Mesendoderm (in vitro differentiated cells): ENCODE results near the gene C1orf116.

ENCODE experiments used
- DNase-seq: peaks from one replicate; pipeline ENCODE4 v3.0.0; 2013
- H2AK5ac ChIP-seq: 2 replicates; pipeline ENCODE4 v1.6.1; 2013; ENCODE audit warnings: low read length, inconsistent platforms
- H2BK120ac ChIP-seq: 2 replicates; pipeline ENCODE4 v1.6.1; 2013; ENCODE audit warnings: low read depth, mild to moderate bottlenecking, low read length, moderate library complexity, mixed read lengths
- H2BK15ac ChIP-seq: replicated peaks from 2 replicates; pipeline ENCODE4 v1.6.1; 2013; ENCODE audit warnings: low read depth, mild to moderate bottlenecking, moderate library complexity
- H2BK5ac ChIP-seq: 2 replicates; pipeline ENCODE4 v1.6.1; 2013; ENCODE audit warnings: low read length, inconsistent platforms
- H3K18ac ChIP-seq: 2 replicates; pipeline ENCODE4 v1.6.1; 2013; ENCODE audit warnings: mild to moderate bottlenecking, low read length, mixed read lengths
- H3K23ac ChIP-seq: one replicate; pipeline ENCODE4 v1.6.1; 2013; ENCODE audit warnings: low read length
- H3K27ac ChIP-seq: 2 replicates; pipeline ENCODE4 v1.5.1; 2013; ENCODE audit warnings: low read depth, mild to moderate bottlenecking, inconsistent platforms, low read length, moderate library complexity
- H3K27me3 ChIP-seq: 2 replicates; pipeline ENCODE4 v1.6.1; 2013; ENCODE audit warnings: low read length, control low read depth, mild to moderate bottlenecking, inconsistent platforms; ENCODE audit not compliant: insufficient read depth, poor library complexity
- H3K36me3 ChIP-seq: 2 replicates; pipeline ENCODE4 v1.6.1; 2013; ENCODE audit warnings: low read length, inconsistent platforms; ENCODE audit not compliant: control insufficient read depth, insufficient read depth
- H3K4ac ChIP-seq: one replicate; pipeline ENCODE4 v1.6.1; 2013; ENCODE audit warnings: low read depth, mild to moderate bottlenecking, low read length, moderate library complexity
- H3K4me1 ChIP-seq: 2 replicates; pipeline ENCODE4 v1.6.1; 2013; ENCODE audit warnings: low read depth, low read length, inconsistent platforms; ENCODE audit not compliant: control insufficient read depth
- H3K4me2 ChIP-seq: 2 replicates; pipeline ENCODE4 v1.6.1; 2013; ENCODE audit warnings: low read length
- H3K4me3 ChIP-seq: 2 replicates; pipeline ENCODE4 v1.5.1; 2013; ENCODE audit warnings: mild to moderate bottlenecking, low read length
- H3K56ac ChIP-seq: one replicate; pipeline ENCODE4 v1.6.1; 2013; ENCODE audit warnings: low read length
- H3K79me1 ChIP-seq: 2 replicates; pipeline ENCODE4 v1.6.1; 2013; ENCODE audit warnings: low read length, inconsistent platforms
- H3K79me2 ChIP-seq: 2 replicates; pipeline ENCODE4 v1.6.1; 2013; ENCODE audit warnings: mild to moderate bottlenecking, low read length; ENCODE audit not compliant: control insufficient read depth, insufficient read depth
- H3K9ac ChIP-seq: 2 replicates; pipeline ENCODE4 v1.6.1; 2013; ENCODE audit warnings: low read length, inconsistent platforms
- H4K5ac ChIP-seq: one replicate; pipeline ENCODE4 v1.6.1; 2013; ENCODE audit warnings: low read length
- H4K8ac ChIP-seq: one replicate; pipeline ENCODE4 v1.6.1; 2013; ENCODE audit warnings: low read depth, mild to moderate bottlenecking, control low read depth, low read length, moderate library complexity
- WGBS: extraction: QIAGEN DNeasy Blood & Tissue Kit; methylation state at CpG from one replicate; pipeline ENCODE4 v1.1.7; 2013; ENCODE audit warnings: low lambda C conversion rate, missing lambda C conversion rate; ENCODE audit not compliant: insufficient coverage; ENCODE audit errors: extremely low coverage; 5-methylcytosine and 5-hydroxymethylcytosine counted together

The C1orf116 gene

GRCh38 chr1:206979379-206980043, 53.0 kb downstream of the C1orf116 start:
- Histone ChIP-seq H3K36me3 (no peaks in the 10 kb centered on the region), H3K56ac (no peak overlapping the region), H3K18ac (no peak overlapping the region), H3K4me3 (no peak overlapping the region), H3K4me1 (peaks cover 10% of the 10 kb centered on the region), H4K8ac (no peak overlapping the region), H3K4ac (no peak overlapping the region), H3K9ac (no peak overlapping the region), H3K27ac (no peak overlapping the region), H3K4me2 (no peak overlapping the region), H2AK5ac (no peak overlapping the region), H3K27me3 (no peaks in the 10 kb centered on the region), H3K23ac (no peak overlapping the region), H3K79me2 (no peaks in the 10 kb centered on the region), H4K5ac (no peak overlapping the region), H3K79me1 (no peaks in the 10 kb centered on the region), H2BK15ac (no peak overlapping the region), H2BK5ac (no peak overlapping the region), H2BK120ac (no peak overlapping the region)
- DNase-seq, result peak; percentile 53
- no CpG with 5 or more reads among the region's 3 CpGs for WGBS

- no CpG with 5 or more reads among the region's 7 CpGs for WGBS
- no peaks in the 10 kb centered on the region for H3K79me2 ChIP-seq
- DNase-seq, result no peak
- no peak overlapping the region for H3K18ac ChIP-seq
- H4K8ac ChIP-seq, result no peak overlapping the region
- no peak overlapping the region for H3K56ac ChIP-seq
- H3K9ac ChIP-seq, result no peak overlapping the region
- no peak overlapping the region for H3K4me3 ChIP-seq
- peaks cover 10% of the 10 kb centered on the region for H3K4me1 ChIP-seq
- H3K4ac ChIP-seq, result no peak overlapping the region
- no peak overlapping the region for H3K23ac ChIP-seq
- no peak overlapping the region for H2BK15ac ChIP-seq
- no peak overlapping the region for H4K5ac ChIP-seq
- no peak overlapping the region for H2AK5ac ChIP-seq
- no peak overlapping the region for H3K4me2 ChIP-seq
- H3K27ac ChIP-seq, result no peak overlapping the region
- H3K79me1 ChIP-seq, result no peaks in the 10 kb centered on the region
- H2BK120ac ChIP-seq, result no peak overlapping the region
- H2BK5ac ChIP-seq, result no peak overlapping the region
- no peaks in the 10 kb centered on the region for H3K27me3 ChIP-seq
- no peaks in the 10 kb centered on the region for H3K36me3 ChIP-seq
Observed at GRCh38 chr1:206978259-206978658, 54.3 kb downstream of the C1orf116 start.

GRCh38 chr1:206975306-206975705, 57.2 kb downstream of the C1orf116 start:
- no CpG with 5 or more reads among the region's 1 CpG for WGBS
- H3K27me3 ChIP-seq, result no peaks in the 10 kb centered on the region

DNA sequence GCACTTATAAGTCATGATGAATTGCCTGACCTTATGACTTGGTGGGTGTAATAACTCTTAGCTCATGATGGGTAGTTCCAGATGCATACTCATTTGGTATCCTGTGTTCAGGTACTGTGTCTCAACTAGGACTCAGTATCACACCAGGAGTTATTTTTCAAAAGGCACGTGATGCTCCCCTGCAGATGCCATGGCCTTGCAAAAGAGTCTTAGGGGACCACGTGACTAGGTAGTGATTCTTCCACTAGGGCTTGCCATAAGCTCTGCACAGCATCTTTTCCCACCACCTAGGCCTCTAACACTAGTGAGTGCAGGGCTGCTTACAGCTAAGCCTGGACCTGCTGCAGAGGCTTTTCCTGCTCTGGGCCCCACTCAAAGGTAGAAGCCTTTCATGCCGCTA, 58.4 kb downstream of the C1orf116 start:
- no peaks in the 10 kb centered on the region for H3K36me3 ChIP-seq
- no peak overlapping the region for H4K5ac ChIP-seq
- H3K9ac ChIP-seq, result no peak overlapping the region
- H3K79me2 ChIP-seq, result no peaks in the 10 kb centered on the region
- H3K27ac ChIP-seq, result no peak overlapping the region
- no peak overlapping the region for H2BK120ac ChIP-seq
- H3K4me1 ChIP-seq, result no peaks in the 10 kb centered on the region
- no peaks in the 10 kb centered on the region for H3K27me3 ChIP-seq
- H3K79me1 ChIP-seq, result no peaks in the 10 kb centered on the region
- no peak overlapping the region for H3K4me2 ChIP-seq
- H3K4ac ChIP-seq, result no peak overlapping the region
- no peak overlapping the region for H3K56ac ChIP-seq
- no peak overlapping the region for H3K18ac ChIP-seq
- no peak overlapping the region for H3K4me3 ChIP-seq
- H3K23ac ChIP-seq, result no peak overlapping the region
- no peak overlapping the region for H2BK5ac ChIP-seq
- DNase-seq, result no peak
- H2BK15ac ChIP-seq, result no peak overlapping the region
- H4K8ac ChIP-seq, result no peak overlapping the region
- H2AK5ac ChIP-seq, result no peak overlapping the region
- no CpG with 5 or more reads among the region's 3 CpGs for WGBS

More at GRCh38 chr1:206975306-206975705, 57.2 kb downstream of the C1orf116 start:
- no peaks in the 10 kb centered on the region for H3K79me1 ChIP-seq
- H3K36me3 ChIP-seq, result no peaks in the 10 kb centered on the region
- H3K9ac ChIP-seq, result no peak overlapping the region
- no peak overlapping the region for H3K4me2 ChIP-seq
- H3K4me1 ChIP-seq, result peaks cover 3% of the 10 kb centered on the region
- no peak overlapping the region for H4K5ac ChIP-seq
- no peak overlapping the region for H3K27ac ChIP-seq
- no peak overlapping the region for H4K8ac ChIP-seq
- no peak overlapping the region for H2BK120ac ChIP-seq
- H2BK15ac ChIP-seq, result no peak overlapping the region
- H2BK5ac ChIP-seq, result no peak overlapping the region
- no peak overlapping the region for H3K18ac ChIP-seq
- no peak overlapping the region for H3K56ac ChIP-seq
- no peak overlapping the region for H3K23ac ChIP-seq
- no peak overlapping the region for H3K4ac ChIP-seq
- H2AK5ac ChIP-seq, result no peak overlapping the region
- no peak for DNase-seq
- no peak overlapping the region for H3K4me3 ChIP-seq
- H3K79me2 ChIP-seq, result no peaks in the 10 kb centered on the region

DNA sequence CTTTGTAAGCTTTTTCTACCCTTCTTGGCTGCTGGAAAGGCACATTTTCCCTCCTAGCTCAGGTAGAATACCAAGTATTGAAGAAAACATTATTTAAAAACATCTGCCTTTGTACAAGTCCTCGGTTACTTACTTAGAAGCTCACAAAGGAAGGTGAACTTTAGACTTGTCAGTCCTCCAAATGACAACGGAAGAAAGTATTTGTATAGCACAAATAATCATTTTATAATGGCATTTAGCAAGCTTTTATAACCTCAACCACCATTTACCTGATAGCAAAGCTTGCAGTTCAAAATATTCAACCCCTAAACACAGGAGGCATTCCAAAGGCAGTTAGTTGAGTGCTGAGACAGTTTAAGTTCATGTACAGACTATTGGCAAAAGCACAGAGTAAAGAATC, 59.8 kb downstream of the C1orf116 start:
- Histone ChIP-seq H4K5ac (no peak overlapping the region), H2BK15ac (no peak overlapping the region), H3K4me1 (no peaks in the 10 kb centered on the region), H3K79me1 (no peaks in the 10 kb centered on the region), H3K27ac (no peak overlapping the region), H3K79me2 (no peaks in the 10 kb centered on the region), H3K4me2 (no peak overlapping the region), H3K9ac (no peak overlapping the region), H3K36me3 (no peaks in the 10 kb centered on the region), H2BK5ac (no peak overlapping the region), H3K4ac (no peak overlapping the region), H2BK120ac (no peak overlapping the region), H3K56ac (no peak overlapping the region), H3K4me3 (no peak overlapping the region), H4K8ac (no peak overlapping the region), H2AK5ac (no peak overlapping the region), H3K18ac (no peak overlapping the region), H3K23ac (no peak overlapping the region), H3K27me3 (no peaks in the 10 kb centered on the region)
- WGBS, result no CpG with 5 or more reads among the region's 2 CpGs
- DNase-seq, result no peak
